ENCODE measurements around the gene CNN3.

DNA sequence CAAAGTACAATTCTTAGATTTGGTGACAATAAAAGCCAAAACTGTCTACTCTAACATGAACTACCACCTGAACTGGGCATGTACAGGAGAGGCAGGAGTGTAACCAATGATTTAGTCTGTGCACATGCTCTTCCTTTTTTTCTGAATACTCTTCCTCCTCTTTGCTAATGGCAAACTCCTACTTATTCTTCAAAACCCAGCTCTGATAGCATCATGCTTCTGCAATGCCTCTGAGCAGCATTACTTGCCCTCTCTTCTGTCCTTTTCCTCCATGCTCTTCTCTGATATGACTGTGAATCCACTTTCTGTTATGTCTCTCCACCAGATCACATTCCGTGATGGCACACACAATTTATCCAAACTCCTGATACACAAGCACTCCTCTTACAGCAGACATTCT lies 31.4 kb downstream of the CNN3 start:
- TF ChIP-seq POLR2A (IDR thresholded peaks at IDR 0.05; ENCODE audit: low read length) (no peak), GATA1 (IDR thresholded peaks at IDR 0.05; ENCODE audit: low read depth, low read length) (no peak)

Data from erythroblast (primary cell).